PFSK-1 (cell line): ENCODE results near the gene SLC25A41.

Experiments used
- FOXP2 ChIP-seq: optimal IDR thresholded peaks from 2 replicates; pipeline ENCODE3; 2011; ENCODE audit warnings: borderline replicate concordance, control low read depth, inconsistent platforms; ENCODE audit not compliant: insufficient read depth; ENCODE audit errors: extremely low read length, extremely low read depth
- POLR2AphosphoS5 ChIP-seq: IDR thresholded peaks from 2 replicates; pipeline ENCODE4 v1.6.1; 2012; ENCODE audit warnings: low read depth, mild to moderate bottlenecking, control low read depth, low read length, moderate library complexity
- SIN3A ChIP-seq: IDR thresholded peaks from 2 replicates; pipeline ENCODE4 v1.6.1; 2012; ENCODE audit warnings: mild to moderate bottlenecking, low read length, moderate library complexity, borderline replicate concordance; ENCODE audit not compliant: insufficient read depth
- TAF1 ChIP-seq: IDR thresholded peaks from 2 replicates; pipeline ENCODE4 v1.6.1; 2012; ENCODE audit warnings: low read length, control low read depth, borderline replicate concordance; ENCODE audit not compliant: insufficient read depth
- TF ChIP-seq, protein P1 (sequence below), 2 experiments: IDR thresholded peaks; 2 replicates each; pipeline versions ENCODE4 v1.6.1 to v1.8.0; 2011 to 2012; ENCODE audit warnings: low read depth in 2 of 2, low read length in 2 of 2, control low read depth in 1 of 2, inconsistent platforms in 1 of 2, mild to moderate bottlenecking in 1 of 2, moderate library complexity in 1 of 2; ENCODE audit not compliant: insufficient read depth in 1 of 2

DNA sequence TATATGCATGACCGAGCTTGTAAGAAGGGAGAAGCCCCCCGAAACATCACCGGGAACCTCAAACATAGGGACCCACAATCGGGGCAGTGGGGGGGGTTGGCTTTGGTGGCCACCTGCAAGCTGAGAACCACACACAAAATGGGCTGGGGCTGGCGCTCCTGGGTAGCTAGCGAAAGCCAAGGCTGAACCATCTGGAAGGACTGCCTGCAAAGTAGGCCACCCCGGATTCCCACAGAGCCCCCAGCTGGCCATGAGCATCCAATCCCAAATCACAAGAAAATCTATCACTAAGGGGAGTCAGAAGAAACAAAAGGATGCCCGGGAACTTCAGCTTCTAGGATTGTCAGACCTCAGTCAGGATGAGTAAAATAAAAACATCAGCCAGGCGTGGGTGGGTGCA, 55.1 kb downstream of the SLC25A41 start:
- TF ChIP-seq TAF1 (no peak), POLR2AphosphoS5 (no peak), SIN3A (no peak), FOXP2 (no peak)
- TF ChIP-seq, protein P1, sequence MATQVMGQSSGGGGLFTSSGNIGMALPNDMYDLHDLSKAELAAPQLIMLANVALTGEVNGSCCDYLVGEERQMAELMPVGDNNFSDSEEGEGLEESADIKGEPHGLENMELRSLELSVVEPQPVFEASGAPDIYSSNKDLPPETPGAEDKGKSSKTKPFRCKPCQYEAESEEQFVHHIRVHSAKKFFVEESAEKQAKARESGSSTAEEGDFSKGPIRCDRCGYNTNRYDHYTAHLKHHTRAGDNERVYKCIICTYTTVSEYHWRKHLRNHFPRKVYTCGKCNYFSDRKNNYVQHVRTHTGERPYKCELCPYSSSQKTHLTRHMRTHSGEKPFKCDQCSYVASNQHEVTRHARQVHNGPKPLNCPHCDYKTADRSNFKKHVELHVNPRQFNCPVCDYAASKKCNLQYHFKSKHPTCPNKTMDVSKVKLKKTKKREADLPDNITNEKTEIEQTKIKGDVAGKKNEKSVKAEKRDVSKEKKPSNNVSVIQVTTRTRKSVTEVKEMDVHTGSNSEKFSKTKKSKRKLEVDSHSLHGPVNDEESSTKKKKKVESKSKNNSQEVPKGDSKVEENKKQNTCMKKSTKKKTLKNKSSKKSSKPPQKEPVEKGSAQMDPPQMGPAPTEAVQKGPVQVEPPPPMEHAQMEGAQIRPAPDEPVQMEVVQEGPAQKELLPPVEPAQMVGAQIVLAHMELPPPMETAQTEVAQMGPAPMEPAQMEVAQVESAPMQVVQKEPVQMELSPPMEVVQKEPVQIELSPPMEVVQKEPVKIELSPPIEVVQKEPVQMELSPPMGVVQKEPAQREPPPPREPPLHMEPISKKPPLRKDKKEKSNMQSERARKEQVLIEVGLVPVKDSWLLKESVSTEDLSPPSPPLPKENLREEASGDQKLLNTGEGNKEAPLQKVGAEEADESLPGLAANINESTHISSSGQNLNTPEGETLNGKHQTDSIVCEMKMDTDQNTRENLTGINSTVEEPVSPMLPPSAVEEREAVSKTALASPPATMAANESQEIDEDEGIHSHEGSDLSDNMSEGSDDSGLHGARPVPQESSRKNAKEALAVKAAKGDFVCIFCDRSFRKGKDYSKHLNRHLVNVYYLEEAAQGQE (IDR thresholded peaks at IDR 0.05; ENCODE audit: insufficient read depth in 1 of 2, low read depth in 2 of 2, low read length in 2 of 2): no peak
